Neural cell (in vitro differentiated cells): ENCODE data around the gene DNM1L.

Source experiments
- CTCF ChIP-seq: fragments of 450-650 bp; IDR thresholded peaks from 2 replicates; pipeline ENCODE4 v1.5.1; 2014; ENCODE audit warnings: antibody characterized with exemption, mild to moderate bottlenecking, moderate library complexity; ENCODE audit not compliant: poor library complexity, severe bottlenecking
- EZH2 ChIP-seq: fragments of 200-600, 300-800 bp; shearing (Covaris generic), sonication (generic); IDR thresholded peaks from 2 replicates; pipeline ENCODE4 v1.6.1; 2014; ENCODE audit warnings: antibody characterized with exemption, low read length, borderline replicate concordance, mild to moderate bottlenecking; ENCODE audit not compliant: insufficient read depth, poor library complexity, severe bottlenecking
- MXI1 ChIP-seq: fragments of 450-650 bp; conservative IDR thresholded peaks from 2 replicates; pipeline ENCODE4 v1.6.1; 2014; ENCODE audit warnings: antibody characterized with exemption, mild to moderate bottlenecking; ENCODE audit not compliant: poor library complexity, severe bottlenecking
- POLR2AphosphoS5 ChIP-seq: IDR thresholded peaks from 2 replicates; pipeline ENCODE4 v1.6.1; 2012

- TF ChIP-seq EZH2: no peak
- TF ChIP-seq CTCF: no peak
- no peak for TF ChIP-seq POLR2AphosphoS5
- no peak for TF ChIP-seq MXI1
Observed at GRCh38 chr12:32661706-32662105, 17.4 kb upstream of the DNM1L start.
